ENCODE measurements around the gene CPSF3. TPM values are rescaled to one million over a fixed set of nuclear protein-coding genes. Genes with fewer than 3 reads are reported as not detected.

CPSF3 gene
- total and polyA plus RNA-seq, 2 donors from 2014 or later = 27.3 to 27.5 TPM

DNA sequence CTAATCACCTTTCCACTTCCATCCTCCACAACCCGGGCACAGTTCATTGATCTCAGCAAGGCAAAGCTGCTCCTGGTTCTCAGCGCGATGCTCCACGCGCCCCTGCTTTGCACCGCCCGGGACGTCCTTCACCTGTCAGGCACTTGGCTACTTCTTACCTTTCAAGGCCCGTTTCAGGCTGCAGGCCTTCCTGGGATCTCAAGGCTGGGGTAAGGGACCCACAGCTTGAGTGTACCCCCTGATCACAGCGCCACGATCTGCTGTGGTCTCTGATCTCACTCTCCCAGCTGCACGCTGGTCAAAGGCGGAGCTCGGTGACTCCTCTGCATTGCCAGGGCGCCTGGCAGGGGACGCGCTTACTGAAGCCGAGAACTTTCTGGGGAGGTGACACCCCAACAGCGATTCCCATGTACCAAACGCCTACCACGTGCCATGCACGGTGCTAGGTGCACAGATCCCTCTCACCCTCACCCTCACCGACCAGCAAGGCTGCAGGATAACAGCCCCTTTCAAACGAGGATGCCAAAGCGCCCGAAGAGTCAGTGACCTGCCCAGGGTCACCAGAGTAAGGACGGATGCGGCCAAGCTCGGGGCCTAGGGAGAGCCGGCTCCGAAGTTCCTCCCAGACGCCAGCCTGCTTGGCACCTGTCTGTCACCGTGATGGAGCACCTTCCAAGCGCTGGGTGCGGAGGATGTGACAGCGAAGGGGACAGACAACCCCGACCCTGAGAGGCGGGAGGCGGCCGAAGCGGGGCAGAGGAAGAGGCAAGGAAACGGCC is 944 bp upstream of the CPSF3 start:
- Histone ChIP-seq H3K27ac (ENCODE audit: low read depth in 2 of 2, low read length in 2 of 2) (peak overlapping the region; percentile 84 to 95), H3K9me3 (ENCODE audit: control insufficient read depth in 2 of 3, insufficient read depth in 1 of 3, low read length in 3 of 3) (no peaks in the 10 kb centered on the region), H3K4me1 (ENCODE audit: control insufficient read depth in 2 of 3, insufficient read depth in 2 of 3, low read depth in 1 of 3, low read length in 3 of 3) (peaks cover 3 to 21% (median 3%) of the 10 kb centered on the region in 3 donors), H3K9ac (ENCODE audit: low read length in 3 of 3) (peak overlapping the region; percentile 77 to 84 (median 83)), H3K36me3 (ENCODE audit: control insufficient read depth in 2 of 3, insufficient read depth in 3 of 3, low read length in 3 of 3) (no peaks in the 10 kb centered on the region), H3K4me3 (ENCODE audit: low read length in 3 of 3) (peak overlapping the region; percentile 87 to 95 (median 89)), H3K27me3 (ENCODE audit: control insufficient read depth, insufficient read depth, low read length) (no peaks in the 10 kb centered on the region)
- FAIRE-seq (no peak), DNase-seq (peak; percentile 29 to 86 (median 39))
- no peak for TF ChIP-seq CTCF (IDR thresholded peaks at IDR 0.05; ENCODE audit: borderline replicate concordance, extremely low read depth, insufficient read depth)
- intact Hi-C loops (cut with DNase I) = no loop called here

GRCh38 chr2:9423922-9424272 is 443 bp downstream of the CPSF3 start:
- intact Hi-C loops (cut with DNase I) = no loop called here
- DNase-seq = peak in 2 of 5 donors; percentile 34 to 54
- peaks cover 3 to 21% (median 3%) of the 10 kb centered on the region in 3 donors for H3K4me1 ChIP-seq (ENCODE audit: control insufficient read depth in 2 of 3, insufficient read depth in 2 of 3, low read depth in 1 of 3, low read length in 3 of 3)

DNA sequence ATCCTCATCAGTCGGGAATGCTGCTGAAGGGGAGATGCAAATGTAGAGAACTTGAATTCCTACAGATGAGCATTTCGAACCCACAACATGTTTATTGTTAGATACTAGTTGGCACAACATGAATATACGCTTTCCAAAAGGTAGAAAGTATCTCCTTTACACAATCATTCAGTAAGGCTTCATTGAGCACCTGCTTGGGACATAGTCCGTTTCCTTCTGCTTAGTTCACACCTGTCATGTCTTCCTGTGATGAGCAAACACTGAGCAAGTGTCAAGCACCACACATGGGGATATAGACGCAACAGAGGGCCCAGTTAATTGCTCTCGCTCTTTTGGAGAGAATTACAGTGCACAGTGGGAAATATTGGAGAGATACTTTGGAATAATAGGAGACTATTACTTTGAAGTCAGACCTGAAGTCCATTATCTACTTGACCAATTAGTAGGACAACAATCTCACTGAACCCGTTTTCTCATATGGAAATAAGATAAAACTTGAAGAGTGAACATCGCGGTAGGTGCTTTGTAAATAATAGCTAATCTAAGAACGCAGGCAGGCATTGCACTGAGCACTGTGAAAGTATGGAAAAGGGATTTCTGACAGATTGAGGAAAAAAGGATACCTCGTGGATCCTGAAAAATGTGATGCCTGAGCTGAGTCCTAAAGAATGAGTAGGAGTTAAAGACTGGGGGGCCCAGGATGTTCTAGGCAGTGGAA is 1.2 kb downstream of the CPSF3 start:
- H3K9ac ChIP-seq (ENCODE audit: low read length in 3 of 3) = peak overlapping the region; percentile 17 to 89 (median 88)
- FAIRE-seq = no peak
- DNase-seq = no peak
- H3K27me3 ChIP-seq (ENCODE audit: control insufficient read depth, insufficient read depth, low read length) = no peaks in the 10 kb centered on the region
- H3K9me3 ChIP-seq (ENCODE audit: control insufficient read depth in 2 of 3, insufficient read depth in 1 of 3, low read length in 3 of 3) = no peaks in the 10 kb centered on the region
- H3K4me3 ChIP-seq (ENCODE audit: low read length in 3 of 3) = peak overlapping the region; percentile 88 to 95 (median 92)
- H3K36me3 ChIP-seq (ENCODE audit: control insufficient read depth in 2 of 3, insufficient read depth in 3 of 3, low read length in 3 of 3) = no peaks in the 10 kb centered on the region
- TF ChIP-seq CTCF (IDR thresholded peaks at IDR 0.05; ENCODE audit: borderline replicate concordance, extremely low read depth, insufficient read depth) = no peak
- no peak overlapping the region for H3K27ac ChIP-seq (ENCODE audit: low read depth in 2 of 2, low read length in 2 of 2)
- intact Hi-C loops (cut with DNase I) = no loop called here
- H3K4me1 ChIP-seq (ENCODE audit: control insufficient read depth in 2 of 3, insufficient read depth in 2 of 3, low read depth in 1 of 3, low read length in 3 of 3) = peaks cover 3 to 21% (median 3%) of the 10 kb centered on the region in 3 donors

More at GRCh38 chr2:9423922-9424272, 443 bp downstream of the CPSF3 start:
- H3K4me3 ChIP-seq (ENCODE audit: low read length in 3 of 3) = peak overlapping the region; percentile 88 to 95 (median 92)
- peak overlapping the region; percentile 66 to 89 (median 88) for H3K9ac ChIP-seq (ENCODE audit: low read length in 3 of 3)
- peak overlapping the region; percentile 78 to 84 for H3K27ac ChIP-seq (ENCODE audit: low read depth in 2 of 2, low read length in 2 of 2)
- H3K27me3 ChIP-seq (ENCODE audit: control insufficient read depth, insufficient read depth, low read length) = no peaks in the 10 kb centered on the region
- H3K9me3 ChIP-seq (ENCODE audit: control insufficient read depth in 2 of 3, insufficient read depth in 1 of 3, low read length in 3 of 3) = no peaks in the 10 kb centered on the region
- FAIRE-seq = no peak
- no peaks in the 10 kb centered on the region for H3K36me3 ChIP-seq (ENCODE audit: control insufficient read depth in 2 of 3, insufficient read depth in 3 of 3, low read length in 3 of 3)
- no peak for TF ChIP-seq CTCF (IDR thresholded peaks at IDR 0.05; ENCODE audit: borderline replicate concordance, extremely low read depth, insufficient read depth)
